HepG2 (cell line): Measurements from ENCODE around the gene ZNF184. TPM values are rescaled to one million over a fixed set of nuclear protein-coding genes. Genes with fewer than 3 reads are reported as not detected.

Source experiments
- CHD2 ChIP-seq: IDR thresholded peaks from 2 replicates; pipeline ENCODE4 v1.6.1; 2011; ENCODE audit warnings: low read depth, low read length, improper control_type of control experiment
- CREB3 ChIP-seq: sonication (generic); formaldehyde crosslinking; IDR thresholded peaks from 2 replicates; pipeline ENCODE4 v1.5.0; 2020; ENCODE audit warnings: missing genetic modification reagents
- FOXJ3 ChIP-seq: sonication (generic); formaldehyde crosslinking; IDR thresholded peaks from 2 replicates; pipeline ENCODE4 v1.4.0; 2020; ENCODE audit warnings: missing genetic modification reagents, mild to moderate bottlenecking, borderline replicate concordance
- HES4 ChIP-seq: sonication (generic); formaldehyde crosslinking; IDR thresholded peaks from 2 replicates; pipeline ENCODE4 v1.9.0; 2021; ENCODE audit warnings: mild to moderate bottlenecking, missing genetic modification reagents, borderline replicate concordance
- HINFP ChIP-seq: sonication (generic); formaldehyde crosslinking; IDR thresholded peaks from 2 replicates; pipeline ENCODE4 v1.4.0; 2020; ENCODE audit warnings: low read depth, mild to moderate bottlenecking, missing genetic modification reagents
- MIXL1 ChIP-seq: IDR thresholded peaks from 2 replicates; pipeline ENCODE4 v1.6.1; 2016
- RORA ChIP-seq: sonication (generic); formaldehyde crosslinking; IDR thresholded peaks from 2 replicates; pipeline ENCODE4 v1.5.0; 2020; ENCODE audit warnings: mild to moderate bottlenecking, missing genetic modification reagents, moderate library complexity
- RXRB ChIP-seq: IDR thresholded peaks from 2 replicates; pipeline ENCODE4 v1.6.1; 2016; ENCODE audit warnings: borderline replicate concordance, missing genetic modification reagents, missing compliant biosample characterization
- ZBTB25 ChIP-seq: IDR thresholded peaks from 2 replicates; pipeline ENCODE4 v1.6.1; 2018; ENCODE audit warnings: missing genetic modification reagents
- ZNF614 ChIP-seq: IDR thresholded peaks from 2 replicates; pipeline ENCODE4 v1.6.1; 2018; ENCODE audit warnings: missing biosample characterization, missing genetic modification reagents, inconsistent platforms, borderline replicate concordance
- ZNF781 ChIP-seq: sonication (generic); formaldehyde crosslinking; IDR thresholded peaks from 2 replicates; pipeline ENCODE4 v1.5.1; 2020; ENCODE audit warnings: borderline replicate concordance, mild to moderate bottlenecking, missing genetic modification reagents; ENCODE audit errors: not compliant biosample characterization
- ZNF879 ChIP-seq: sonication (generic); formaldehyde crosslinking; IDR thresholded peaks from 2 replicates; pipeline ENCODE4 v1.8.1; 2023; ENCODE audit warnings: missing genetic modification reagents
- polyA plus RNA-seq, 8 experiments: library from polyadenylated mRNA; depleted of rRNA in 3 of 8; stranded (reverse) in 7 of 8; unstranded in 1 of 8; fragments of >200 nt; fragmentation: Illumina TruSeq in 4 of 8; extraction: Trizol in 4 of 8; gene quantifications; 2 replicates each; pipeline versions ENCODE4 v1.2.1 to v1.2.3, GENCODE V29; 2011 to 2016; ENCODE audit warnings: low read depth in 4 of 8, missing spikeins in 1 of 8, mixed read lengths in 1 of 8; ENCODE audit not compliant: insufficient read depth in 1 of 8
- total RNA-seq, 5 experiments: library from RNA; depleted of rRNA; stranded (reverse); fragments of >200 nt; fragmentation: Illumina TruSeq; extraction: Trizol; gene quantifications; 2 replicates each; pipeline ENCODE4 v1.2.3, GENCODE V29; 2016; ENCODE audit warnings: low read depth in 1 of 5
- TF ChIP-seq, protein P1 (sequence below): sonication (generic); formaldehyde crosslinking; IDR thresholded peaks from 2 replicates; pipeline ENCODE4 v1.4.0; 2020; ENCODE audit warnings: missing genetic modification reagents, borderline replicate concordance
- TF ChIP-seq, protein P2 (sequence below), 2 experiments: fragments of 450-650 bp in 1 of 2; sonication (generic) in 1 of 2; formaldehyde crosslinking; IDR thresholded peaks; 2 replicates each; pipeline versions ENCODE4 v1.5.0 to v1.8.0; 2020 to 2022; ENCODE audit warnings: mild to moderate bottlenecking in 1 of 2, missing genetic modification reagents in 1 of 2
- TF ChIP-seq, protein P3 (sequence below): IDR thresholded peaks from 2 replicates; pipeline ENCODE4 v1.6.1; 2016; ENCODE audit warnings: control low read depth

ZNF184 gene
- total and polyA plus RNA-seq, 2 of the 13 experiments (the other 11 are each of a cell fraction or from before 2014, with no cell fraction given) = 2.1 to 10.1 TPM

- TF ChIP-seq, protein P1, sequence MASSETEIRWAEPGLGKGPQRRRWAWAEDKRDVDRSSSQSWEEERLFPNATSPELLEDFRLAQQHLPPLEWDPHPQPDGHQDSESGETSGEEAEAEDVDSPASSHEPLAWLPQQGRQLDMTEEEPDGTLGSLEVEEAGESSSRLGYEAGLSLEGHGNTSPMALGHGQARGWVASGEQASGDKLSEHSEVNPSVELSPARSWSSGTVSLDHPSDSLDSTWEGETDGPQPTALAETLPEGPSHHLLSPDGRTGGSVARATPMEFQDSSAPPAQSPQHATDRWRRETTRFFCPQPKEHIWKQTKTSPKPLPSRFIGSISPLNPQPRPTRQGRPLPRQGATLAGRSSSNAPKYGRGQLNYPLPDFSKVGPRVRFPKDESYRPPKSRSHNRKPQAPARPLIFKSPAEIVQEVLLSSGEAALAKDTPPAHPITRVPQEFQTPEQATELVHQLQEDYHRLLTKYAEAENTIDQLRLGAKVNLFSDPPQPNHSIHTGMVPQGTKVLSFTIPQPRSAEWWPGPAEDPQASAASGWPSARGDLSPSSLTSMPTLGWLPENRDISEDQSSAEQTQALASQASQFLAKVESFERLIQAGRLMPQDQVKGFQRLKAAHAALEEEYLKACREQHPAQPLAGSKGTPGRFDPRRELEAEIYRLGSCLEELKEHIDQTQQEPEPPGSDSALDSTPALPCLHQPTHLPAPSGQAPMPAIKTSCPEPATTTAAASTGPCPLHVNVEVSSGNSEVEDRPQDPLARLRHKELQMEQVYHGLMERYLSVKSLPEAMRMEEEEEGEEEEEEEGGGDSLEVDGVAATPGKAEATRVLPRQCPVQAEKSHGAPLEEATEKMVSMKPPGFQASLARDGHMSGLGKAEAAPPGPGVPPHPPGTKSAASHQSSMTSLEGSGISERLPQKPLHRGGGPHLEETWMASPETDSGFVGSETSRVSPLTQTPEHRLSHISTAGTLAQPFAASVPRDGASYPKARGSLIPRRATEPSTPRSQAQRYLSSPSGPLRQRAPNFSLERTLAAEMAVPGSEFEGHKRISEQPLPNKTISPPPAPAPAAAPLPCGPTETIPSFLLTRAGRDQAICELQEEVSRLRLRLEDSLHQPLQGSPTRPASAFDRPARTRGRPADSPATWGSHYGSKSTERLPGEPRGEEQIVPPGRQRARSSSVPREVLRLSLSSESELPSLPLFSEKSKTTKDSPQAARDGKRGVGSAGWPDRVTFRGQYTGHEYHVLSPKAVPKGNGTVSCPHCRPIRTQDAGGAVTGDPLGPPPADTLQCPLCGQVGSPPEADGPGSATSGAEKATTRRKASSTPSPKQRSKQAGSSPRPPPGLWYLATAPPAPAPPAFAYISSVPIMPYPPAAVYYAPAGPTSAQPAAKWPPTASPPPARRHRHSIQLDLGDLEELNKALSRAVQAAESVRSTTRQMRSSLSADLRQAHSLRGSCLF (CRISPR knock-in tag) = no peak
- TF ChIP-seq ZNF614 (CRISPR knock-in tag) (peak; percentile 22; the same call in 1 of the 2 replicates), CREB3 (CRISPR knock-in tag) (0 out of 2 replicates have a peak, but pooled peaks have one; percentile 46), ZNF879 (CRISPR knock-in tag) (no peak), RXRB (CRISPR knock-in tag) (peak; percentile 61), ZNF781 (CRISPR knock-in tag) (peak; percentile 81), ZBTB25 (CRISPR knock-in tag) (no peak), FOXJ3 (CRISPR knock-in tag) (peak; percentile 50; the same call in 1 of the 2 replicates), HINFP (CRISPR knock-in tag) (0 out of 2 replicates have a peak, but pooled peaks have one; percentile 50), CHD2 (peak; percentile 72), HES4 (CRISPR knock-in tag) (0 out of 2 replicates have a peak, but pooled peaks have one; percentile 38), RORA (no peak), MIXL1 (peak; percentile 68; the same call in 1 of the 2 replicates)
- TF ChIP-seq, protein P2, sequence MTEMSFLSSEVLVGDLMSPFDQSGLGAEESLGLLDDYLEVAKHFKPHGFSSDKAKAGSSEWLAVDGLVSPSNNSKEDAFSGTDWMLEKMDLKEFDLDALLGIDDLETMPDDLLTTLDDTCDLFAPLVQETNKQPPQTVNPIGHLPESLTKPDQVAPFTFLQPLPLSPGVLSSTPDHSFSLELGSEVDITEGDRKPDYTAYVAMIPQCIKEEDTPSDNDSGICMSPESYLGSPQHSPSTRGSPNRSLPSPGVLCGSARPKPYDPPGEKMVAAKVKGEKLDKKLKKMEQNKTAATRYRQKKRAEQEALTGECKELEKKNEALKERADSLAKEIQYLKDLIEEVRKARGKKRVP (CRISPR knock-in tag; IDR thresholded peaks at IDR 0.05) = peak in 1 of 2 experiments; percentile 37; a peak in 1 of 4 replicates
- TF ChIP-seq, protein P3, sequence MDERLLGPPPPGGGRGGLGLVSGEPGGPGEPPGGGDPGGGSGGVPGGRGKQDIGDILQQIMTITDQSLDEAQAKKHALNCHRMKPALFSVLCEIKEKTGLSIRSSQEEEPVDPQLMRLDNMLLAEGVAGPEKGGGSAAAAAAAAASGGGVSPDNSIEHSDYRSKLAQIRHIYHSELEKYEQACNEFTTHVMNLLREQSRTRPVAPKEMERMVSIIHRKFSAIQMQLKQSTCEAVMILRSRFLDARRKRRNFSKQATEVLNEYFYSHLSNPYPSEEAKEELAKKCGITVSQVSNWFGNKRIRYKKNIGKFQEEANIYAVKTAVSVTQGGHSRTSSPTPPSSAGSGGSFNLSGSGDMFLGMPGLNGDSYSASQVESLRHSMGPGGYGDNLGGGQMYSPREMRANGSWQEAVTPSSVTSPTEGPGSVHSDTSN (CRISPR knock-in tag) = no peak
Observed at GRCh38 chr6:27518881-27519795, 46.2 kb upstream of the ZNF184 start (continued).
